Measurements from ENCODE around the gene ATXN7L2.

GRCh38 chr1:109502364-109502851 is 18.7 kb downstream of the ATXN7L2 start:
- TF ChIP-seq CTCF (IDR thresholded peaks at IDR 0.05; ENCODE audit: low read depth, low read length, poor library complexity, severe bottlenecking) (no peak), EZH2phosphoT487 (IDR thresholded peaks at IDR 0.05; ENCODE audit: borderline replicate concordance, low read length) (no peak)

Measured in DOHH2 (cell line).